NOMO-1 treated with DMSO at 0.1 percent for 48 hours (cell line): ENCODE results near the gene RMND5A.

Experiments
- DNase-seq: peaks from one replicate; lab custom pipeline; 2025; ENCODE audit not compliant: unreplicated experiment; lab: John Stamatoyannopoulos, UW

The RMND5A gene

GRCh38 chr2:86790134-86790675, 70.1 kb downstream of the RMND5A start:
- no peak for DNase-seq

GRCh38 chr2:86790676-86791572, 70.8 kb downstream of the RMND5A start, which contains the start of gene CD8A:
TSS of gene CD8A (minus strand) at chr2:86790913. CDS start at chr2:86790825, 88 bp downstream.
- DNase-seq: peak; percentile 55

DNA sequence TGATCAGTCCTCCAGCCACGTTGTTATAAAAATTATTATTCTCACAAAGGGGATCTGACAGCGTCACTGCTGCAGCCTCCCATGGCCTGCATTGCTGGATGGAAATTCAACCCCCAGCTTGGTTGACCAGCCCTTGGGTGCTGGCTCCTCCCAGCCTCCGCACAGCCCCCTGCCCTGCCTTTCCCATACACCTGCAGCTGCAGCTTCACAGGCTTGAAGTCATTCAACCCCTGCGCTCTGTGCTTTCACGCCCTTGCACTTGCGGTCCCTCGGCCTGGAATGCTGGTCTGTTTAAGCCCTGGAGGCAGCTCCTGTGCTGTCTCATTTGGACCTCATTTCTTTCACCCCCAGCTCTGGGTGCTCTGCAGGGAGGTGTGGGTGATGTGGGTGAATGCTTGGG, 71.5 kb downstream of the RMND5A start:
- DNase-seq: no peak

DNA sequence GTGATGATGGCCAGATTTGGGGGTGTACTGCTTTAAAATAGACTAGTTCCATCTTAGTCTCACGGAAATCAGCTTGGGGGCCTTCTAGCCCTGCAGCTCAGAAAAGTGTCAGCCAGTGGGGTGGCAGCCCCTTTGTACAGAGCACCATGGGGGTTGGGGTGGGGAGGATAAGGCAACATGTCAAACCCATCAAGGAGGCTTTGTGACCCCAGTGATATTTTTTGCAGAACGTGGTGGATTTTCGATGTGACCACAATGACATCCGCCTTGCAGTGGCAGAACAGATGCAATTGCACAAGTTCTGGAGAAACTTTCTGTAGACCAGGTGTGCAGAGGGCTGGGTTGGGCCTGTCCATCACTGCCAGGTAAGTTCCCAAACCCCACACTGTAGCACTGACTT, 73.7 kb downstream of the RMND5A start:
- no peak for DNase-seq

GRCh38 chr2:86794861-86795260, 74.8 kb downstream of the RMND5A start:
- no peak for DNase-seq

- DNase-seq: no peak
Observed at GRCh38 chr2:86800856-86801567, 80.9 kb downstream of the RMND5A start.

GRCh38 chr2:86806059-86806857, 86.2 kb downstream of the RMND5A start:
- DNase-seq: no peak

- DNase-seq: no peak
Observed at GRCh38 chr2:86807133-86807467, 87.0 kb downstream of the RMND5A start.

- peak; percentile 23 for DNase-seq
Observed at GRCh38 chr2:86807468-86808275, 87.6 kb downstream of the RMND5A start.

DNA sequence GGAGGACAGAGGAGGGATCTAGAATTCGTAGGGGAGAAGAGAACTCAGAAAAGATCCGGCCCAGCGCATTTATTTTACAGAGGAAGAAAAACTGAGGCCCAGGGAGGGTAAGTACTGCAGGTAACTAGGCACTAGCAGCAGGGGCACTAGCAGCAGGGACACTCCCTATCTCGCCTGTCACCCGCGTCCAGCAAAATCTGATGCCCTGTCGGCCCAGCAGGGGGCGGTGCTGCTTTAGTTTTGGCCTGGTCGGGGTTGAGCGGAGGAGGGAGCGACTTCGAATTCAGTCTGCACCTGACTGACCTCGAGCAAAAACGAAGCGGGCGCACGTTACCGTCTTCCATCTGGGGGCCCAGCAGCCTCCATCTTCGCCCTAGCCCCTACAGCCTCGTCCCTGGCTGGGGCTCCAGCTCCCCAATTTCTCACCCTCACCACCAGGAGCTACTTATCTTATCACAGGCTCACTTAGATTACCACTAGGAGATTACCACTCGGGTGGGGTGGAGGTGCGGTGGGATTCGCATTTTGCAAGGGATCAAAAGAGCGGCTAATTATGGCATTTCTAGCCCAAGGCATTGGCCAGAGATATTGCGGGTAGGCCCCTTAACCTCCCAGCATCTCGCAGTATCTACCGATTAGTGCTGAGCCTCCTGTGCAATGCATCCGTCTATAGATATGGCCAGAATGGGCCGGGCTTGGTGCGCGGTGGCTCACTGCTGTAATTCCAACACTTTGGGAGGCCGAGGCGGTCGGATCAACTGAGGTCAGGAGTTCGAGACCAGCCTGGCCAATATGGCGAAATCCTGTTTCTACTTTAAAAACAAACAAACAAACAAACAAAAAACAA, 88.4 kb downstream of the RMND5A start:
- DNase-seq: peak; percentile 86

DNA sequence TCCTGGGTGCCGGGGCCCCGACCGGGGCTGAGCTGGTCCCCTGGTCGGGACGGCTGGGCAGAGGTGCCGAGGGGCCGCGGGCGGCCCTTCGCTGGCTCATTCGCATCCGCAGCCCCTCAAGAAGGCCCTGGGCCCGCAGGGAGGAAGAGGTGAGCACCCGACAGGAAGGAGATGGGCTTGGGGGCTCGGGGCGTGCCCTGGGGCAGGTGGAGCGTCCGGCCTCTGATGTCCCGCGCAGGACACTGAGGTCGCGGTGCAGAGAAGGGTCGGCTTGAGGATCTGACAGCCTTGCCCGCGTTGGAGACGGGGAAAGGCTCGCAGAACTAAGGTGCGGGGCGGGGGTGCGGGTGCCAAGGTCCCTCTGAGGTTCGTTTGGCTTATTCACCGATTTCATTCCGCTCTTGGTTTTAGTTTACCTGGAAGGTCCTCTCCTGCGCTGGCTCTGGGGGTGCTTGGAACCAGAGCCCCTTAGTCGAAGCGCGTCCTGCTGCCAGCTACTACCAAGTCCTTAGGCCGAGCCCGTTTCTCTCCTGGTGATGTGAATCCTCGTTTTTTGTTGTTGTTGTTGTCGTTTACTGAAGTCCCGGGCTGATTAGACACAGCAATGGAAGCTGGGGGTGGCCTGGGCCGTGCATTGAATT, 89.5 kb downstream of the RMND5A start:
- no peak for DNase-seq

DNA sequence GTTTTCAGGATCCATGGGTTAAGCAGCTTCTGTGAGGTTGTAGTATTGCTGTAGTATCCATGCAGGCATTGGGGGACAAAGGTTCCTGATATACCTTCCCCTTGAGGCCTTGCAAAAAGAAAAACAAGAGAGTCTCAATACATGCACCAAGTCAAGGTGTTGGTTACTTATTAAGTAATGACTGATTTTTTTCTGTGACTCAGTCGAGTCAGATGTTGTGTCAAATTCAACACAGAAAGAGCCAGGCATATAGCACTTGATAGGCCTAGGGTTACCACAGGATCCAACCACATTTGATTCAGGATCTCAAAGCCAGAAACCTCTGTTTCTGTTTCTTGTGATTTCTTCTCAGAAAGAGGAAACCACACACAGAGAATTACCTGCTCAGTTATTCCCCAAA, 95.5 kb downstream of the RMND5A start:
- no peak for DNase-seq

DNA sequence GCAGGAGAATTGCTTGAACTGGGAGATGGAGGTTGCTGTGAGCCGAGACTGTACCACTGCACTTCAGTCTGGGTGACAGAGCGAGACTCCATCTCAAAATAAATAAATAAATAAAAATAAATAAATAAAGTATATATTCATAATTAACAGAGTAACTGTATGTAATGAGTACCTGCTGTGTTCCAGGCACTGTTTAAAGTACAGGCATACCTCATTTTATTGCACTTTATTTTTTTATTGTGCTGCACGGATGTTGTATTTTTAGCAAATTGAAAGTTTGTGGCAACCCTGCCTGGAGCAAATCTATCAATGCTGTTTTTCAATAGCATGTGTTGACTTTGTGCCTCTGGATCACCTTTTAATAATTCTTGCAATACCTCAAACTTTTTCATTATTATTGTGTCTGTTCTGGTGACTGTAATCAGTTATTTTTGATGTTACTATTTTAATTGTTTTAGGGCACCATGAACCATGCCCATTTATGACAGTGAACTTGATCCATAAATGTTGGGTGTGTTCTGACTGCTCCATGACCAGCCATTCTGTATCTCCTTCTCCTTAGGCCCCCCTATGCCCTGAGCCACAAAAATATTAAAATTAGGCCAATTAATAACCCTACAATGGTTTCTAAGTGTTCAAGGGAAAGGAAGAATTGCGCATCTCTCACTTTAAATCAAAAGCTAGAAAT, 98.2 kb downstream of the RMND5A start:
- DNase-seq: no peak

DNA sequence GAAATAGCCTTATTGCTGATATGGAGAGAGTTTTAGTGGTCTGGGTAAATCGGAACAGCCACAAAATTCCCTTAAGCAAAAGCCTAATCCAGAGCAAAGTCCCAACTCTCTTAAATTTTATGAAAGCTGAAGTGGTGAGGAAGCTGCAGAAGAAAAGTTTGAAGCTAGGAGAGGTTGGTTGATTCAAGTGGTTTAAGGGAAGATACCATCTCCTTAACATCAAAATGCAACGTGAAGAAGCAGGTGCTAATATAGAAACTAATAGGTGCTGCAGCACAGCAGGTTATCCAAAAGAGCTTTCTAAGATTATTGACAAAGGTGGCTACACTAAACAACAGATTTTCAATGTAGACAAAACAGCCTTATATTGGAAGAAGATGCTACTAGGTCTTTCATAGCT, 98.9 kb downstream of the RMND5A start:
- no peak for DNase-seq

- DNase-seq: no peak
Observed at GRCh38 chr2:86821306-86821705, 101.2 kb downstream of the RMND5A start.

GRCh38 chr2:86821842-86822241, 101.8 kb downstream of the RMND5A start:
- DNase-seq: no peak

- no peak for DNase-seq
Observed at GRCh38 chr2:86822668-86823345, 102.7 kb downstream of the RMND5A start.
